Stimulated activated memory B cell treated with anti-CD40 and anti-IgM and Interleukin-4, amounts not matched to agents 10 μg/mL and 1 μg/mL and 100 μg/mL, for 72 hours (primary cell): ENCODE data around the gene ZNF326.
A peak's percentile ranks its signal among the peaks of the same experiment; 100 is the strongest.
"Not testable (repeated sequence)": the region's sequence is repeated elsewhere in the genome, so short reads cannot be mapped to it uniquely, and the experiment has no call there.

ENCODE experiments used
- ATAC-seq: fragments of 150-1000 bp; cut with Tn5 transposase; 2 replicates; pipeline ENCODE4 v1.10.0; 2021
- H3K27ac Mint-ChIP-seq: one replicate; pipeline ENCODE4 v1.8.0; 2022; ENCODE audit warnings: mild to moderate bottlenecking, mixed read lengths
- H3K27me3 Mint-ChIP-seq: one replicate; pipeline ENCODE4 v1.8.0; 2022; ENCODE audit warnings: mixed read lengths
- H3K36me3 Mint-ChIP-seq: one replicate; pipeline ENCODE4 v1.8.0; 2022; ENCODE audit warnings: mixed read lengths
- H3K4me1 Mint-ChIP-seq: one replicate; pipeline ENCODE4 v1.8.0; 2022; ENCODE audit warnings: mixed read lengths
- H3K4me3 Mint-ChIP-seq: one replicate; pipeline ENCODE4 v1.8.0; 2022; ENCODE audit warnings: mild to moderate bottlenecking, moderate library complexity, mixed read lengths
- H3K9me3 Mint-ChIP-seq: one replicate; pipeline ENCODE4 v1.8.0; 2022; ENCODE audit warnings: mixed read lengths

ZNF326 gene

GRCh38 chr1:89982846-89983245 lies 12.1 kb upstream of the ZNF326 start:
- ATAC-seq, H3K27me3 Mint-ChIP-seq, H3K4me3 Mint-ChIP-seq, H3K4me1 Mint-ChIP-seq, H3K36me3 Mint-ChIP-seq, H3K27ac Mint-ChIP-seq, H3K9me3 Mint-ChIP-seq: not testable (repeated sequence)

GRCh38 chr1:89984564-89985116 lies 10.3 kb upstream of the ZNF326 start:
- H3K9me3 Mint-ChIP-seq, ATAC-seq, H3K4me3 Mint-ChIP-seq, H3K27ac Mint-ChIP-seq, H3K27me3 Mint-ChIP-seq, H3K36me3 Mint-ChIP-seq, H3K4me1 Mint-ChIP-seq: not testable (repeated sequence)

GRCh38 chr1:89986020-89986419 lies 8.9 kb upstream of the ZNF326 start:
- H3K4me3 Mint-ChIP-seq: no peak overlapping the region
- ATAC-seq: no peak
- H3K27me3 Mint-ChIP-seq: no peaks in the 10 kb centered on the region
- H3K9me3 Mint-ChIP-seq: no peaks in the 10 kb centered on the region
- no peaks in the 10 kb centered on the region for H3K36me3 Mint-ChIP-seq
- no peak overlapping the region for H3K27ac Mint-ChIP-seq
- no peaks in the 10 kb centered on the region for H3K4me1 Mint-ChIP-seq

GRCh38 chr1:89987159-89987819 lies 7.6 kb upstream of the ZNF326 start:
- ATAC-seq: peak; percentile 71
- H3K36me3 Mint-ChIP-seq: no peaks in the 10 kb centered on the region
- H3K27ac Mint-ChIP-seq: no peak overlapping the region
- H3K9me3 Mint-ChIP-seq: no peaks in the 10 kb centered on the region
- H3K27me3 Mint-ChIP-seq: no peaks in the 10 kb centered on the region
- no peaks in the 10 kb centered on the region for H3K4me1 Mint-ChIP-seq
- H3K4me3 Mint-ChIP-seq: no peak overlapping the region

GRCh38 chr1:89989099-89989498 lies 5.8 kb upstream of the ZNF326 start:
- H3K4me3 Mint-ChIP-seq: no peak overlapping the region
- H3K9me3 Mint-ChIP-seq: no peaks in the 10 kb centered on the region
- H3K27me3 Mint-ChIP-seq: no peaks in the 10 kb centered on the region
- no peaks in the 10 kb centered on the region for H3K4me1 Mint-ChIP-seq
- no peak overlapping the region for H3K27ac Mint-ChIP-seq
- ATAC-seq: no peak
- H3K36me3 Mint-ChIP-seq: no peaks in the 10 kb centered on the region

GRCh38 chr1:89989799-89990198 lies 5.1 kb upstream of the ZNF326 start:
- H3K4me1 Mint-ChIP-seq: peaks cover 3% of the 10 kb centered on the region
- no peak overlapping the region for H3K4me3 Mint-ChIP-seq
- H3K27ac Mint-ChIP-seq: no peak overlapping the region
- no peaks in the 10 kb centered on the region for H3K36me3 Mint-ChIP-seq
- ATAC-seq: no peak
- no peaks in the 10 kb centered on the region for H3K9me3 Mint-ChIP-seq
- no peaks in the 10 kb centered on the region for H3K27me3 Mint-ChIP-seq

- H3K4me3 Mint-ChIP-seq: no peak overlapping the region
- no peaks in the 10 kb centered on the region for H3K9me3 Mint-ChIP-seq
- H3K36me3 Mint-ChIP-seq: no peaks in the 10 kb centered on the region
- no peaks in the 10 kb centered on the region for H3K27me3 Mint-ChIP-seq
- H3K27ac Mint-ChIP-seq: no peak overlapping the region
- ATAC-seq: no peak
- peaks cover 5% of the 10 kb centered on the region for H3K4me1 Mint-ChIP-seq
These were observed 3.7 kb upstream of the ZNF326 start for GRCh38 chr1:89990976-89991831.

GRCh38 chr1:89993541-89993940 lies 1.4 kb upstream of the ZNF326 start:
- Mint-ChIP-seq H3K4me1 (peaks cover 17% of the 10 kb centered on the region), H3K27me3 (no peaks in the 10 kb centered on the region), H3K4me3 (no peak overlapping the region), H3K9me3 (no peaks in the 10 kb centered on the region), H3K36me3 (peaks cover 5% of the 10 kb centered on the region), H3K27ac (no peak overlapping the region)
- no peak for ATAC-seq

- peak overlapping the region; percentile 92 for H3K27ac Mint-ChIP-seq
- H3K36me3 Mint-ChIP-seq: peaks cover 12% of the 10 kb centered on the region
- ATAC-seq: no peak
- no peaks in the 10 kb centered on the region for H3K27me3 Mint-ChIP-seq
- peaks cover 24% of the 10 kb centered on the region for H3K4me1 Mint-ChIP-seq
- H3K9me3 Mint-ChIP-seq: no peaks in the 10 kb centered on the region
- peak overlapping the region; percentile 90 for H3K4me3 Mint-ChIP-seq
These were observed 592 bp upstream of the ZNF326 start for GRCh38 chr1:89994231-89994804.

- Mint-ChIP-seq H3K4me3 (peak overlapping the region; percentile 90), H3K27ac (peak overlapping the region; percentile 92), H3K36me3 (peaks cover 26% of the 10 kb centered on the region), H3K27me3 (no peaks in the 10 kb centered on the region), H3K4me1 (peaks cover 39% of the 10 kb centered on the region), H3K9me3 (no peaks in the 10 kb centered on the region)
- no peak for ATAC-seq
These were observed 914 bp downstream of the ZNF326 start for GRCh38 chr1:89995598-89996449.

GRCh38 chr1:89996450-89997110 lies 1.7 kb downstream of the ZNF326 start:
- peaks cover 32% of the 10 kb centered on the region for H3K36me3 Mint-ChIP-seq
- no peak for ATAC-seq
- H3K27ac Mint-ChIP-seq: no peak overlapping the region
- H3K9me3 Mint-ChIP-seq: no peaks in the 10 kb centered on the region
- H3K4me1 Mint-ChIP-seq: peaks cover 47% of the 10 kb centered on the region
- H3K27me3 Mint-ChIP-seq: no peaks in the 10 kb centered on the region
- peak overlapping the region; percentile 29 for H3K4me3 Mint-ChIP-seq

- not testable (repeated sequence) for H3K27ac Mint-ChIP-seq, H3K9me3 Mint-ChIP-seq, ATAC-seq, H3K4me3 Mint-ChIP-seq, H3K27me3 Mint-ChIP-seq
- H3K4me1 Mint-ChIP-seq: peaks cover 48% of the 10 kb centered on the region
- peaks cover 32% of the 10 kb centered on the region for H3K36me3 Mint-ChIP-seq
These were observed 2.2 kb downstream of the ZNF326 start for GRCh38 chr1:89997152-89997551.

- Mint-ChIP-seq H3K4me1 (peaks cover 48% of the 10 kb centered on the region), H3K9me3 (no peaks in the 10 kb centered on the region), H3K27me3 (no peaks in the 10 kb centered on the region), H3K36me3 (peaks cover 32% of the 10 kb centered on the region), H3K27ac (no peak overlapping the region), H3K4me3 (no peak overlapping the region)
- ATAC-seq: no peak
These were observed 3.4 kb downstream of the ZNF326 start for GRCh38 chr1:89998306-89998705.

- Mint-ChIP-seq H3K9me3 (no peaks in the 10 kb centered on the region), H3K27me3 (no peaks in the 10 kb centered on the region), H3K27ac (no peak overlapping the region), H3K36me3 (peaks cover 32% of the 10 kb centered on the region), H3K4me1 (peaks cover 48% of the 10 kb centered on the region), H3K4me3 (no peak overlapping the region)
- no peak for ATAC-seq
These were observed 4.3 kb downstream of the ZNF326 start for GRCh38 chr1:89999208-89999607.
